Loucy (cell line): Measurements from ENCODE around the gene RASSF4.

ENCODE experiments used
- H2AFZ ChIP-seq: fragments of 200-600 bp; sonication (generic); 2 replicates; pipeline ENCODE4 v1.6.0; 2016; ENCODE audit warnings: antibody characterized with exemption, mild to moderate bottlenecking, low read length, moderate library complexity
- H3F3A ChIP-seq: fragments of 200-600 bp; 2 replicates; pipeline ENCODE4 v1.6.0; 2016; ENCODE audit warnings: antibody characterized with exemption, low read depth, mild to moderate bottlenecking
- H3K27me3 ChIP-seq: fragments of 200-600 bp; sonication (generic); 2 replicates; pipeline ENCODE4 v1.6.1; 2014; ENCODE audit warnings: low read length, mild to moderate bottlenecking; ENCODE audit not compliant: insufficient read depth, poor library complexity, severe bottlenecking
- H3K36me3 ChIP-seq: fragments of 200-600 bp; sonication (generic); 2 replicates; pipeline ENCODE4 v1.6.1; 2016; ENCODE audit warnings: low read length; ENCODE audit not compliant: insufficient read depth
- H3K4me1 ChIP-seq: fragments of 200-600 bp; sonication (generic); 2 replicates; pipeline ENCODE4 v1.5.1; 2014; ENCODE audit warnings: low read length, mild to moderate bottlenecking; ENCODE audit not compliant: insufficient read depth, poor library complexity, severe bottlenecking
- H3K4me2 ChIP-seq: fragments of 200-600 bp; sonication (generic); 2 replicates; pipeline ENCODE4 v1.6.0; 2014; ENCODE audit warnings: antibody characterized with exemption, low read length, low read depth, mild to moderate bottlenecking; ENCODE audit not compliant: poor library complexity, severe bottlenecking
- H3K4me3 ChIP-seq: fragments of 200-600 bp; sonication (generic); 2 replicates; pipeline ENCODE4 v1.5.1; 2014; ENCODE audit warnings: low read length, mild to moderate bottlenecking, mixed read lengths; ENCODE audit not compliant: poor library complexity, severe bottlenecking
- H3K79me2 ChIP-seq: fragments of 200-600 bp; sonication (generic); 2 replicates; pipeline ENCODE4 v1.6.1; 2014; ENCODE audit warnings: low read length; ENCODE audit not compliant: insufficient read depth
- H3K9ac ChIP-seq: fragments of 200-600 bp; sonication (generic); 2 replicates; pipeline ENCODE4 v1.6.0; 2014; ENCODE audit warnings: mild to moderate bottlenecking, low read depth, low read length, moderate library complexity; ENCODE audit not compliant: poor library complexity, severe bottlenecking
- H3K9me2 ChIP-seq: fragments of 200-600 bp; sonication (generic); replicated peaks from 2 replicates; pipeline ENCODE4 v1.6.1; 2016; ENCODE audit warnings: low read depth, low read length, mixed read lengths
- H3K9me3 ChIP-seq: fragments of 200-600 bp; sonication (generic); 2 replicates; pipeline ENCODE4 v1.6.1; 2014; ENCODE audit warnings: mild to moderate bottlenecking, antibody characterized with exemption, low read length, low read depth; ENCODE audit not compliant: insufficient read depth
- H4K20me1 ChIP-seq: fragments of 200-600 bp; sonication (generic); 2 replicates; pipeline ENCODE4 v1.6.0; 2014; ENCODE audit warnings: antibody characterized with exemption, low read length, mild to moderate bottlenecking; ENCODE audit not compliant: insufficient read depth, poor library complexity, severe bottlenecking
- CTCF ChIP-seq: fragments of 200-600 bp; sonication (generic); conservative IDR thresholded peaks from 2 replicates; pipeline ENCODE4 v1.5.1; 2014; ENCODE audit warnings: mild to moderate bottlenecking, antibody characterized with exemption, low read length
- EZH2phosphoT487 ChIP-seq: fragments of 200-600 bp; IDR thresholded peaks from 2 replicates; pipeline ENCODE4 v1.6.1; 2018; ENCODE audit warnings: antibody characterized with exemption, mild to moderate bottlenecking, moderate library complexity, borderline replicate concordance

RASSF4 gene

GRCh38 chr10:45003432-45004000 is 43.9 kb downstream of the RASSF4 start:
- H3K27me3 ChIP-seq = no peaks in the 10 kb centered on the region
- H3K9ac ChIP-seq = no peak overlapping the region
- H2AFZ ChIP-seq = no peak overlapping the region
- H3K9me3 ChIP-seq = peaks cover 30% of the 10 kb centered on the region
- peak overlapping the region; percentile 86 for H3K4me2 ChIP-seq
- peaks cover 32% of the 10 kb centered on the region for H3K36me3 ChIP-seq
- TF ChIP-seq CTCF = no peak
- TF ChIP-seq EZH2phosphoT487 = no peak
- H4K20me1 ChIP-seq = peaks cover 33% of the 10 kb centered on the region
- H3K9me2 ChIP-seq = no peaks in the 10 kb centered on the region
- H3F3A ChIP-seq = peaks cover 17% of the 10 kb centered on the region
- peak overlapping the region; percentile 81 for H3K4me3 ChIP-seq
- H3K79me2 ChIP-seq = peaks cover 69% of the 10 kb centered on the region
- peaks cover 49% of the 10 kb centered on the region for H3K4me1 ChIP-seq

GRCh38 chr10:45004661-45005060 is 45.1 kb downstream of the RASSF4 start:
- TF ChIP-seq CTCF (no peak), EZH2phosphoT487 (no peak)
- H3K4me2 ChIP-seq = no peak overlapping the region
- no peak overlapping the region for H3K9ac ChIP-seq
- peaks cover 33% of the 10 kb centered on the region for H4K20me1 ChIP-seq
- peaks cover 37% of the 10 kb centered on the region for H3K4me1 ChIP-seq
- no peak overlapping the region for H3K4me3 ChIP-seq
- no peaks in the 10 kb centered on the region for H3K27me3 ChIP-seq
- H3F3A ChIP-seq = peaks cover 17% of the 10 kb centered on the region
- peaks cover 30% of the 10 kb centered on the region for H3K9me3 ChIP-seq
- H3K79me2 ChIP-seq = peaks cover 58% of the 10 kb centered on the region
- no peaks in the 10 kb centered on the region for H3K9me2 ChIP-seq
- H3K36me3 ChIP-seq = peaks cover 32% of the 10 kb centered on the region
- H2AFZ ChIP-seq = no peak overlapping the region

- no peaks in the 10 kb centered on the region for H3K27me3 ChIP-seq
- no peak overlapping the region for H3K4me2 ChIP-seq
- H3K9me2 ChIP-seq = no peaks in the 10 kb centered on the region
- H3K4me1 ChIP-seq = peaks cover 31% of the 10 kb centered on the region
- peaks cover 30% of the 10 kb centered on the region for H3K9me3 ChIP-seq
- no peak overlapping the region for H3K9ac ChIP-seq
- no peak for TF ChIP-seq CTCF
- TF ChIP-seq EZH2phosphoT487 = no peak
- no peak overlapping the region for H2AFZ ChIP-seq
- peaks cover 52% of the 10 kb centered on the region for H3K79me2 ChIP-seq
- H3K36me3 ChIP-seq = peaks cover 32% of the 10 kb centered on the region
- no peak overlapping the region for H3K4me3 ChIP-seq
- peaks cover 15% of the 10 kb centered on the region for H3F3A ChIP-seq
- H4K20me1 ChIP-seq = peaks cover 33% of the 10 kb centered on the region
These were observed 45.7 kb downstream of the RASSF4 start for GRCh38 chr10:45005284-45005683.
